B cell (primary cell): ENCODE measurements around the gene ADAMTSL1. TPM values are rescaled to one million over a fixed set of nuclear protein-coding genes. Genes with fewer than 3 reads are reported as not detected.

Experiments used
- ATAC-seq: fragments of 200-7000 bp; cut with Tn5 transposase; one replicate; pipeline ENCODE4 v1.10.0; 2021; ENCODE audit warnings: low read depth, mild to moderate bottlenecking, moderate number of reproducible peaks, moderate library complexity
- CTCF ChIA-PET: fragments of 350-600 bp; sonication (Branson Sonifier 250); formaldehyde crosslinking; loops from one replicate; lab custom pipeline; 2021; ENCODE audit warnings: antibody characterized with exemption, inconsistent platforms; lab: Charles Lee
- POLR2A ChIA-PET: fragments of 350-600 bp; sonication (Branson Sonifier 250); formaldehyde crosslinking; loops from one replicate; lab custom pipeline; 2021; ENCODE audit warnings: antibody characterized with exemption; lab: Charles Lee
- DNase-seq: peaks from one replicate; pipeline ENCODE4 v3.0.0; 2013
- H2AFZ ChIP-seq: 2 replicates; pipeline ENCODE4 v1.6.1; 2012; ENCODE audit warnings: mild to moderate bottlenecking, low read depth, low read length; ENCODE audit not compliant: insufficient read depth, poor library complexity, severe bottlenecking
- H3K27ac ChIP-seq, 2 donors: 1 replicate in 1 of 2; 2 replicates in 1 of 2; pipeline ENCODE4 v1.5.1; 2012 to 2013; ENCODE audit warnings: low read length in 2 of 2, mild to moderate bottlenecking in 2 of 2, moderate library complexity in 1 of 2
- H3K27me3 ChIP-seq, 4 experiments: fragments of 200-600 bp in 1 of 4; sonication (generic) in 1 of 4; replicated peaks in 1 of 4; 1 replicate in 2 of 4; 2 replicates in 2 of 4; pipeline versions ENCODE4 v1.6.1 to v1.7.0; 2013 to 2016; ENCODE audit warnings: low read length in 3 of 4, mild to moderate bottlenecking in 2 of 4, mixed read lengths in 1 of 4, moderate library complexity in 1 of 4; ENCODE audit not compliant: insufficient read depth in 4 of 4, control insufficient read depth in 3 of 4; ENCODE audit errors: control extremely low read depth in 1 of 4
- H3K36me3 ChIP-seq, 2 experiments: replicated peaks in 1 of 2; 1 replicate in 1 of 2; 2 replicates in 1 of 2; pipeline versions ENCODE4 v1.6.1 to v1.7.1; 2013; ENCODE audit warnings: low read length in 1 of 2; ENCODE audit not compliant: insufficient read depth in 2 of 2, control insufficient read depth in 1 of 2; ENCODE audit errors: control extremely low read depth in 1 of 2, extremely low read depth in 1 of 2
- H3K4me1 ChIP-seq, 2 donors: fragments of 200-600 bp in 1 of 2; sonication (generic) in 1 of 2; 1 replicate in 1 of 2; 2 replicates in 1 of 2; pipeline versions ENCODE4 v1.5.1 to v1.6.1; 2013 to 2017; ENCODE audit warnings: low read length in 2 of 2; ENCODE audit not compliant: control insufficient read depth in 2 of 2, insufficient read depth in 2 of 2
- H3K4me2 ChIP-seq: replicated peaks from 2 replicates; pipeline ENCODE3; 2012; ENCODE audit warnings: mild to moderate bottlenecking, low read depth, low read length; ENCODE audit not compliant: poor library complexity, severe bottlenecking
- H3K4me3 ChIP-seq, 5 experiments: fragments of 200-600 bp in 1 of 5; sonication (generic) in 1 of 5; 1 replicate in 3 of 5; 2 replicates in 2 of 5; pipeline versions ENCODE4 v1.5.1 to v1.7.0; 2011 to 2016; ENCODE audit warnings: low read length in 4 of 5, mild to moderate bottlenecking in 4 of 5, low read depth in 2 of 5, control low read depth in 1 of 5, moderate library complexity in 1 of 5; ENCODE audit not compliant: insufficient read depth in 1 of 5; ENCODE audit errors: control extremely low read depth in 1 of 5, extremely low read depth in 1 of 5
- H3K79me2 ChIP-seq: fragments of 200-600 bp; sonication (generic); one replicate; pipeline ENCODE4 v1.6.0; 2016; ENCODE audit warnings: low read length; ENCODE audit not compliant: control insufficient read depth, insufficient read depth
- H3K9ac ChIP-seq: fragments of 200-600 bp; sonication (generic); 2 replicates; pipeline ENCODE4 v1.6.1; 2017; ENCODE audit warnings: mild to moderate bottlenecking, low read length, moderate library complexity
- H3K9me3 ChIP-seq, 3 donors: one replicate each; pipeline versions ENCODE4 v1.6.1 to v1.7.1; 2013; ENCODE audit warnings: low read length in 2 of 3; ENCODE audit not compliant: control insufficient read depth in 2 of 3, insufficient read depth in 1 of 3; ENCODE audit errors: control extremely low read depth in 1 of 3
- H4K20me1 ChIP-seq: 2 replicates; pipeline ENCODE4 v1.6.0; 2012; ENCODE audit warnings: mild to moderate bottlenecking, low read length; ENCODE audit not compliant: insufficient read depth, control insufficient read depth, poor library complexity, severe bottlenecking
- H3K27ac Mint-ChIP-seq: one replicate; pipeline ENCODE4 v1.8.0; 2021; ENCODE audit warnings: mixed read lengths
- H3K27me3 Mint-ChIP-seq: one replicate; pipeline ENCODE4 v1.8.0; 2021; ENCODE audit warnings: mixed read lengths
- H3K4me1 Mint-ChIP-seq: one replicate; pipeline ENCODE4 v1.8.0; 2021; ENCODE audit warnings: mixed read lengths
- H3K4me3 Mint-ChIP-seq: one replicate; pipeline ENCODE4 v1.8.0; 2021; ENCODE audit warnings: mixed read lengths
- H3K9me3 Mint-ChIP-seq: one replicate; pipeline ENCODE4 v1.8.0; 2022; ENCODE audit warnings: mixed read lengths; ENCODE audit not compliant: insufficient read depth
- EZH2 ChIP-seq: IDR thresholded peaks from 2 replicates; pipeline ENCODE4 v1.6.1; 2012; ENCODE audit warnings: borderline replicate concordance, low read depth, mild to moderate bottlenecking, moderate library complexity, low read length; ENCODE audit not compliant: insufficient read depth, poor library complexity, severe bottlenecking
- WGBS: methylation state at CpG from one replicate; pipeline ENCODE4 v1.1.5; 2013; ENCODE audit warnings: missing lambda C conversion rate; ENCODE audit not compliant: insufficient coverage; 5-methylcytosine and 5-hydroxymethylcytosine counted together
- intact Hi-C: fragments of 100-400 bp; cut with micrococcal nuclease; formaldehyde crosslinking; loops from one replicate; pipeline ENCODE4 v1.10.0; 2022
- polyA plus RNA-seq: library from polyadenylated mRNA; depleted of rRNA; stranded (reverse); fragments of >200 nt; gene quantifications from 2 replicates; pipeline ENCODE4 v1.2.3, GENCODE V29; 2012
- total RNA-seq, 2 donors: library from RNA; stranded (reverse); fragments of 120-200 nt in 1 of 2; gene quantifications; 1 replicate in 1 of 2; 2 replicates in 1 of 2; pipeline versions ENCODE4 v1.2.3 to v1.2.4, GENCODE V29; 2013 to 2022
- TF ChIP-seq, protein P1 (sequence below): fragments of 200-600 bp; IDR thresholded peaks from one replicate; pipeline ENCODE4 v1.8.0; 2022; ENCODE audit warnings: antibody characterized with exemption, mild to moderate bottlenecking

The ADAMTSL1 gene
- total and polyA plus RNA-seq, 2 donors (not counting 1 experiment from before 2014, with no cell fraction given) = not detected

- DNase-seq (no peak), ATAC-seq (no peak)
- H3K79me2 ChIP-seq = no peaks in the 10 kb centered on the region
- no peak overlapping the region for H3K4me2 ChIP-seq
- H3K9me3 Mint-ChIP-seq = no peaks in the 10 kb centered on the region
- no peak overlapping the region for H3K9ac ChIP-seq
- TF ChIP-seq EZH2 = no peak
- TF ChIP-seq, protein P1, sequence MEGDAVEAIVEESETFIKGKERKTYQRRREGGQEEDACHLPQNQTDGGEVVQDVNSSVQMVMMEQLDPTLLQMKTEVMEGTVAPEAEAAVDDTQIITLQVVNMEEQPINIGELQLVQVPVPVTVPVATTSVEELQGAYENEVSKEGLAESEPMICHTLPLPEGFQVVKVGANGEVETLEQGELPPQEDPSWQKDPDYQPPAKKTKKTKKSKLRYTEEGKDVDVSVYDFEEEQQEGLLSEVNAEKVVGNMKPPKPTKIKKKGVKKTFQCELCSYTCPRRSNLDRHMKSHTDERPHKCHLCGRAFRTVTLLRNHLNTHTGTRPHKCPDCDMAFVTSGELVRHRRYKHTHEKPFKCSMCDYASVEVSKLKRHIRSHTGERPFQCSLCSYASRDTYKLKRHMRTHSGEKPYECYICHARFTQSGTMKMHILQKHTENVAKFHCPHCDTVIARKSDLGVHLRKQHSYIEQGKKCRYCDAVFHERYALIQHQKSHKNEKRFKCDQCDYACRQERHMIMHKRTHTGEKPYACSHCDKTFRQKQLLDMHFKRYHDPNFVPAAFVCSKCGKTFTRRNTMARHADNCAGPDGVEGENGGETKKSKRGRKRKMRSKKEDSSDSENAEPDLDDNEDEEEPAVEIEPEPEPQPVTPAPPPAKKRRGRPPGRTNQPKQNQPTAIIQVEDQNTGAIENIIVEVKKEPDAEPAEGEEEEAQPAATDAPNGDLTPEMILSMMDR = no peak
- peaks cover 0 to 3% (median 0%) of the 10 kb centered on the region in 3 donors for H3K9me3 ChIP-seq
- no peaks in the 10 kb centered on the region for H3K4me1 Mint-ChIP-seq
- H3K27me3 Mint-ChIP-seq = peaks cover 12% of the 10 kb centered on the region
- no peak overlapping the region for H3K27ac ChIP-seq
- no peak overlapping the region for H3K4me3 Mint-ChIP-seq
- 67% methylated on average over 6 of the region's 7 CpGs for WGBS
- ChIA-PET CTCF (no interaction called here), POLR2A (no interaction called here)
- no peaks in the 10 kb centered on the region for H3K4me1 ChIP-seq
- H4K20me1 ChIP-seq = no peaks in the 10 kb centered on the region
- H2AFZ ChIP-seq = no peak overlapping the region
- H3K4me3 ChIP-seq = no peak overlapping the region
- no peaks in the 10 kb centered on the region for H3K27me3 ChIP-seq
- no peaks in the 10 kb centered on the region for H3K36me3 ChIP-seq
- no peak overlapping the region for H3K27ac Mint-ChIP-seq
- intact Hi-C loops = no loop called here
Measured at GRCh38 chr9:18942801-18943200, 468.8 kb downstream of the ADAMTSL1 start.

- Histone ChIP-seq H3K27me3 (no peaks in the 10 kb centered on the region), H4K20me1 (no peaks in the 10 kb centered on the region), H3K27ac (no peak overlapping the region), H3K4me3 (no peak overlapping the region), H3K36me3 (no peaks in the 10 kb centered on the region), H3K9me3 (peaks cover 0 to 3% (median 0%) of the 10 kb centered on the region in 3 donors), H2AFZ (no peak overlapping the region), H3K9ac (no peak overlapping the region), H3K79me2 (no peaks in the 10 kb centered on the region), H3K4me1 (no peaks in the 10 kb centered on the region), H3K4me2 (no peak overlapping the region)
- peaks cover 5% of the 10 kb centered on the region for H3K27me3 Mint-ChIP-seq
- 63% methylated on average over 3 of the region's 4 CpGs for WGBS
- ChIA-PET POLR2A (no interaction called here), CTCF (no interaction called here)
- H3K4me3 Mint-ChIP-seq = no peak overlapping the region
- ATAC-seq (no peak), DNase-seq (no peak)
- H3K9me3 Mint-ChIP-seq = no peaks in the 10 kb centered on the region
- H3K4me1 Mint-ChIP-seq = no peaks in the 10 kb centered on the region
- no peak overlapping the region for H3K27ac Mint-ChIP-seq
- no peak for TF ChIP-seq EZH2
- TF ChIP-seq, protein P1 = no peak
- intact Hi-C loops = no loop called here
Measured at GRCh38 chr9:18947892-18948339, 474.0 kb downstream of the ADAMTSL1 start.
